SK-N-MC (cell line): Measurements from ENCODE around the gene COL15A1.

Experiments
- EZH2 ChIP-seq: fragments of 200-600 bp; sonication (generic); IDR thresholded peaks from one replicate; pipeline ENCODE4 v1.6.1; 2017; ENCODE audit warnings: antibody characterized with exemption
- POLR2AphosphoS5 ChIP-seq: IDR thresholded peaks from 2 replicates; pipeline ENCODE4 v1.6.1; 2012; ENCODE audit warnings: mild to moderate bottlenecking, low read depth, low read length, borderline replicate concordance

DNA sequence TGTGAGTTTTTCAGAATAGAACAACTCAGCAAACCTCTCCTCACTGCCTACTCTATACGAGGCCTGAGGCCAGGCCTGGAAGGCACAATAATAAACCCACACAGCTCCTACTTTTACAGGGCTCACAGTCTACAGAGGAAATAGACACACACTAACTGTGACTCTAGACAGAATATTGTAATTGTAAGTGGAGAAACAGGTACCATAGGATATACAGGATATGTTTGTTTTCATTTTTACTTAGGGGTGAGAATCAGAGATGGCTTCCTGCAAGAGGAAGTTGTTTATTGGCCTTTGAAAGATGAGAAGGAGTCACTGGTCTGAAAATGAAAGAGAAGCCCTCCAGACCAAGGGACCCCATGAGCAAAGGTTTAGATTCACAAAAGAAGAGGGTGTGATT, 125.4 kb downstream of the COL15A1 start:
- TF ChIP-seq POLR2AphosphoS5 (no peak), EZH2 (no peak)
